Nephron (organoid): ENCODE results near the gene IL15RA.
"Not testable (repeated sequence)": the region's sequence is repeated elsewhere in the genome, so short reads cannot be mapped to it uniquely, and the experiment has no call there.

Source experiments
- H3K27ac Mint-ChIP-seq, 3 experiments: 2 replicates each; pipeline ENCODE4 v1.8.0; 2020; ENCODE audit warnings: mixed read lengths in 3 of 3, mild to moderate bottlenecking in 2 of 3, moderate library complexity in 1 of 3
- H3K27me3 Mint-ChIP-seq: 2 replicates; pipeline ENCODE4 v1.8.0; 2021; ENCODE audit warnings: low read depth, mild to moderate bottlenecking, moderate library complexity, mixed read lengths
- H3K36me3 Mint-ChIP-seq: 2 replicates; pipeline ENCODE4 v1.8.0; 2020; ENCODE audit warnings: low read depth, mixed read lengths
- H3K4me1 Mint-ChIP-seq: 2 replicates; pipeline ENCODE4 v1.8.0; 2020; ENCODE audit warnings: mixed read lengths
- H3K4me3 Mint-ChIP-seq, 3 experiments: 2 replicates each; pipeline ENCODE4 v1.8.0; 2020; ENCODE audit warnings: mild to moderate bottlenecking in 3 of 3, mixed read lengths in 3 of 3, moderate library complexity in 2 of 3
- H3K9me3 Mint-ChIP-seq: 2 replicates; pipeline ENCODE4 v1.8.0; 2020; ENCODE audit warnings: mixed read lengths
- TF ChIP-seq, protein P1 (sequence below), 3 experiments: fragments of 200-600 bp; sonication (generic); IDR thresholded peaks; one replicate each; pipeline ENCODE4 v1.5.0; 2021; ENCODE audit warnings: antibody characterized with exemption in 3 of 3; ENCODE audit not compliant: unreplicated experiment in 3 of 3

The IL15RA gene

DNA sequence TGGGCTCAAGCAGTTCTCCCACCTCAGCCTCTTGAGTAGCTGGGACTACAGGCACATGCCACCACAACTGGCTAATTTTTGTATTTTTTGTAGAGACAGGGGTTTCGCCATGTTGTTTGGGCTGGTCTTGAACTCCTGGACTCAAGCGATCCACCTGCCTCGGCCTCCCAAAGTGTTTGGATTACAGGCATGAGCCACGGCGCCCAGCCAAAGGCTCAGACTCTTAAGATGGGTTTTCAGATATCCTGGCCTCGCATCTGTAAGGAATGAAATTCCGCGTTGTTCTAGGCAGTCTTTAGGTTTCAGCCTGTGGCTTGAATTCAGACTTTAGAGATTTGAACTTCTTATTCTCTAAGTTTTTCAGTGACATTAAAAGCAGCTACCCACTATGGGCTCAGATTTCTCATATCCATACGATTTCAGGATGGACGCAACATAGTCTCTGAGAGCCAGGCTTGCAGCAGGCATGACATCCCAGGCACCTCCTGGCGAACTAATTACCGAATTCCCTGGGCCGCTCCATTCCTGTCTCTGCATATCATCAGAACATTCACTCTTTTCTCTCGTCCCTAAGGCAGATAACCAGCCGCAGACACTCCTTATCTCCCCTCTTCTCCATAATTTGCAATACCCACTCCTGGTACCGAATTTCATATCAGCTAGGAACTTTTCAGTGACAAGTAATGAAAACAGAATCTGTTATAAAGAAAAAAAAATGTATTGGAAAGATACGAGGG, 29.7 kb downstream of the IL15RA start:
- no peak overlapping the region for H3K4me3 Mint-ChIP-seq
- TF ChIP-seq, protein P1, sequence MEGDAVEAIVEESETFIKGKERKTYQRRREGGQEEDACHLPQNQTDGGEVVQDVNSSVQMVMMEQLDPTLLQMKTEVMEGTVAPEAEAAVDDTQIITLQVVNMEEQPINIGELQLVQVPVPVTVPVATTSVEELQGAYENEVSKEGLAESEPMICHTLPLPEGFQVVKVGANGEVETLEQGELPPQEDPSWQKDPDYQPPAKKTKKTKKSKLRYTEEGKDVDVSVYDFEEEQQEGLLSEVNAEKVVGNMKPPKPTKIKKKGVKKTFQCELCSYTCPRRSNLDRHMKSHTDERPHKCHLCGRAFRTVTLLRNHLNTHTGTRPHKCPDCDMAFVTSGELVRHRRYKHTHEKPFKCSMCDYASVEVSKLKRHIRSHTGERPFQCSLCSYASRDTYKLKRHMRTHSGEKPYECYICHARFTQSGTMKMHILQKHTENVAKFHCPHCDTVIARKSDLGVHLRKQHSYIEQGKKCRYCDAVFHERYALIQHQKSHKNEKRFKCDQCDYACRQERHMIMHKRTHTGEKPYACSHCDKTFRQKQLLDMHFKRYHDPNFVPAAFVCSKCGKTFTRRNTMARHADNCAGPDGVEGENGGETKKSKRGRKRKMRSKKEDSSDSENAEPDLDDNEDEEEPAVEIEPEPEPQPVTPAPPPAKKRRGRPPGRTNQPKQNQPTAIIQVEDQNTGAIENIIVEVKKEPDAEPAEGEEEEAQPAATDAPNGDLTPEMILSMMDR (IDR thresholded peaks at IDR 0.05; ENCODE audit: unreplicated experiment in 3 of 3) = no peak
- peaks cover 28% of the 10 kb centered on the region for H3K27me3 Mint-ChIP-seq
- no peaks in the 10 kb centered on the region for H3K9me3 Mint-ChIP-seq
- no peaks in the 10 kb centered on the region for H3K36me3 Mint-ChIP-seq
- H3K27ac Mint-ChIP-seq = peak overlapping the region in 2 of 3 experiments; percentile 41 to 43
- peaks cover 45% of the 10 kb centered on the region for H3K4me1 Mint-ChIP-seq

DNA sequence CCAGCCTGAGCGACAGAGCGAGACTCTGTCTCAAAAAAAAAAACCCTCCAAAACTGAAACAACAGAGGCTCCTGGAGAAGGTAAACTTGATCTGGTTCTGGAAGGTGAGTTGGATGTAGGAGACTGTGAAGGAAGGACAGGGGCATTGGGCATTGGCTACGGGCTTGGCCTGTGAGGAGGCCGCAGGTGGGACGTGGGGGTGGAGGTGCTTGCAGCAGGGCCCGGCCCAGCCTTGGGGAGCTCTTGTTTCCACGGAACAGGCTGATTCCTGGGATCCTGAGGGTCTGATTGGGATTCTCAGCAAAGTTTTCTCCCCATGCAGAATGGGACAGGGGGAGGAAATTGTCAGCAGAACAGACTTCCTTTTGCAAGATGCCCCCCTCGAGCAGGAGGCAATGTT, 30.6 kb downstream of the IL15RA start:
- H3K9me3 Mint-ChIP-seq = no peaks in the 10 kb centered on the region
- H3K36me3 Mint-ChIP-seq = no peaks in the 10 kb centered on the region
- H3K4me1 Mint-ChIP-seq = peaks cover 45% of the 10 kb centered on the region

DNA sequence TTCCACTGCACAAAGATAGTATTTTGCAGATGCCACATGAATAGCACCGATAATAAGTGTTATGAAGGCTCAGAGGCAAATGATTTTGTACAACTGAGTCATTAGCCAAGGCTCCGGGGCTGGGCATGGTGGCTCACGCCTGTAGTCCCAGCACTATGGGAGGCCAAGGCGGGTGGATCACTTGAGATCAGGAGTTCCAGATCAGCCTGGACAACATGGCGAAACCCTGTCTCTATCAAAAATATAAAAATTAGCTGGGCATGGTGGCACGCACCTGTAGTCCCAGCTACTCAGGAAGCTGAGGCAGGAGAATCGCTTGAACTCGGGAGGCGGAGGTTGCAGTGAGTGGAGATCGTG, 30.9 kb downstream of the IL15RA start:
- H3K9me3 Mint-ChIP-seq, H3K36me3 Mint-ChIP-seq, H3K4me3 Mint-ChIP-seq: not testable (repeated sequence)
- Mint-ChIP-seq H3K4me1 (peaks cover 45% of the 10 kb centered on the region), H3K27ac (peak overlapping the region in 2 of 3 experiments; percentile 91 to 93), H3K27me3 (peaks cover 23% of the 10 kb centered on the region)

More for the DNA sequence above, 30.6 kb downstream of the IL15RA start:
- H3K27me3 Mint-ChIP-seq = peaks cover 27% of the 10 kb centered on the region
- no peak overlapping the region for H3K27ac Mint-ChIP-seq
- H3K4me3 Mint-ChIP-seq = no peak overlapping the region
- TF ChIP-seq, protein P1 (IDR thresholded peaks at IDR 0.05; ENCODE audit: unreplicated experiment in 3 of 3) = no peak

GRCh38 chr10:5945561-5946418, 31.6 kb downstream of the IL15RA start:
- Mint-ChIP-seq H3K4me3 (peak overlapping the region in 1 of 3 experiments; percentile 25), H3K27me3 (peaks cover 20% of the 10 kb centered on the region), H3K27ac (peak overlapping the region; percentile 61 to 93 (median 91)), H3K4me1 (peaks cover 45% of the 10 kb centered on the region), H3K36me3 (no peaks in the 10 kb centered on the region), H3K9me3 (no peaks in the 10 kb centered on the region)
- TF ChIP-seq, protein P1 (IDR thresholded peaks at IDR 0.05; ENCODE audit: unreplicated experiment in 3 of 3) = no peak

- Mint-ChIP-seq H3K27ac (peak overlapping the region in 2 of 3 experiments; percentile 91 to 93), H3K27me3 (peaks cover 20% of the 10 kb centered on the region), H3K36me3 (no peaks in the 10 kb centered on the region), H3K4me3 (no peak overlapping the region), H3K4me1 (peaks cover 45% of the 10 kb centered on the region), H3K9me3 (no peaks in the 10 kb centered on the region)
- TF ChIP-seq, protein P1 (IDR thresholded peaks at IDR 0.05; ENCODE audit: unreplicated experiment in 3 of 3) = no peak
Observed at GRCh38 chr10:5945190-5945509, 32.2 kb downstream of the IL15RA start.

GRCh38 chr10:5944389-5945189, 32.8 kb downstream of the IL15RA start:
- peaks cover 44% of the 10 kb centered on the region for H3K4me1 Mint-ChIP-seq
- TF ChIP-seq, protein P1 (IDR thresholded peaks at IDR 0.05; ENCODE audit: unreplicated experiment in 3 of 3) = no peak
- H3K36me3 Mint-ChIP-seq = no peaks in the 10 kb centered on the region
- H3K27me3 Mint-ChIP-seq = peaks cover 16% of the 10 kb centered on the region
- H3K9me3 Mint-ChIP-seq = no peaks in the 10 kb centered on the region
- peak overlapping the region; percentile 79 to 93 (median 91) for H3K27ac Mint-ChIP-seq
- peak overlapping the region in 1 of 3 experiments; percentile 19 for H3K4me3 Mint-ChIP-seq
